Caco-2 (cell line): ENCODE results near the gene BRIP1. TPM values are rescaled to one million over a fixed set of nuclear protein-coding genes. Genes with fewer than 3 reads are reported as not detected.
"Not testable (repeated sequence)": the region's sequence is repeated elsewhere in the genome, so short reads cannot be mapped to it uniquely, and the experiment has no call there.

ENCODE experiments used
- BruUV-seq: library from RNA; stranded (reverse); fragments of 400-500 nt; replicated peaks from 2 replicates; lab custom pipeline; 2021; lab: Mats Ljungman, UMichigan
- CTCF ChIA-PET: fragments of 300-600 bp; sonication (Branson Sonifier 250); formaldehyde crosslinking; loops from one replicate; lab custom pipeline; 2022; ENCODE audit warnings: antibody characterized with exemption; lab: Charles Lee
- POLR2A ChIA-PET: fragments of 300-600 bp; sonication (Branson Sonifier 250); formaldehyde crosslinking; loops from one replicate; lab custom pipeline; 2022; ENCODE audit warnings: antibody characterized with exemption; lab: Charles Lee
- DNase-seq, 2 experiments: peaks; one replicate each; pipeline versions ENCODE4 v3.0.0 to v3.0.0-alpha.2; 2020 to 2022
- H3K27me3 ChIP-seq: replicated peaks from 2 replicates; pipeline ENCODE4 v1.6.0; 2011; ENCODE audit warnings: low read length; ENCODE audit not compliant: control insufficient read depth, insufficient read depth
- H3K36me3 ChIP-seq: 2 replicates; pipeline ENCODE4 v1.5.1; 2011; ENCODE audit warnings: low read length; ENCODE audit not compliant: control insufficient read depth, insufficient read depth
- H3K4me1 ChIP-seq: fragments of 250-450 bp; sonication (Bioruptor Pico); 2 replicates; pipeline ENCODE4 v1.5.1; 2020; ENCODE audit warnings: mild to moderate bottlenecking
- H3K4me3 ChIP-seq: 2 replicates; pipeline ENCODE4 v1.5.1; 2011; ENCODE audit warnings: low read depth, mild to moderate bottlenecking, control low read depth, low read length
- H3K9me3 ChIP-seq: fragments of 250-450 bp; sonication (Bioruptor Pico); 2 replicates; pipeline ENCODE4 v1.5.1; 2020; ENCODE audit warnings: mild to moderate bottlenecking, moderate library complexity
- H3K27ac Mint-ChIP-seq: one replicate; pipeline ENCODE4 v1.8.0; 2022; ENCODE audit warnings: mixed read lengths; ENCODE audit not compliant: unreplicated experiment
- H3K27me3 Mint-ChIP-seq: one replicate; pipeline ENCODE4 v1.8.0; 2022; ENCODE audit warnings: mixed read lengths; ENCODE audit not compliant: insufficient read depth, unreplicated experiment
- H3K36me3 Mint-ChIP-seq: one replicate; pipeline ENCODE4 v1.8.0; 2022; ENCODE audit warnings: mild to moderate bottlenecking, mixed read lengths; ENCODE audit not compliant: insufficient read depth, unreplicated experiment
- H3K4me1 Mint-ChIP-seq: one replicate; pipeline ENCODE4 v1.8.0; 2022; ENCODE audit warnings: low read depth, mixed read lengths; ENCODE audit not compliant: unreplicated experiment
- H3K4me3 Mint-ChIP-seq: one replicate; pipeline ENCODE4 v1.8.0; 2022; ENCODE audit warnings: mild to moderate bottlenecking, moderate library complexity, mixed read lengths; ENCODE audit not compliant: unreplicated experiment
- H3K9me3 Mint-ChIP-seq: one replicate; pipeline ENCODE4 v1.8.0; 2022; ENCODE audit warnings: mixed read lengths; ENCODE audit not compliant: unreplicated experiment
- intact Hi-C: fragments of 100-400 bp; cut with micrococcal nuclease; formaldehyde crosslinking; loops from one replicate; pipeline ENCODE4 v1.10.0; 2022; ENCODE audit not compliant: unreplicated experiment
- total RNA-seq: library from RNA; stranded (reverse); gene quantifications from 2 replicates; pipeline ENCODE4 v1.2.3, GENCODE V29; 2022
- TF ChIP-seq, protein P1 (sequence below), 2 experiments: fragments of 200-600 bp in 1 of 2; IDR thresholded peaks; 1 replicate in 1 of 2; 2 replicates in 1 of 2; pipeline versions ENCODE4 v1.5.1 to v1.8.0; 2011 to 2022; ENCODE audit warnings: antibody characterized with exemption in 1 of 2, control low read depth in 1 of 2, inconsistent platforms in 1 of 2, low read depth in 1 of 2, low read length in 1 of 2, mild to moderate bottlenecking in 1 of 2, moderate library complexity in 1 of 2; ENCODE audit not compliant: insufficient read depth in 1 of 2, severe bottlenecking in 1 of 2, unreplicated experiment in 1 of 2

Gene BRIP1
- total RNA-seq, 1 experiment from 2014 or later = 18.3 TPM

GRCh38 chr17:61863801-61864126 lies 436 bp upstream of the BRIP1 start:
- peaks cover 10% of the 10 kb centered on the region for H3K36me3 Mint-ChIP-seq
- Histone ChIP-seq H3K9me3 (no peaks in the 10 kb centered on the region), H3K4me1 (peaks cover 20% of the 10 kb centered on the region), H3K27me3 (no peaks in the 10 kb centered on the region), H3K36me3 (no peaks in the 10 kb centered on the region; the same call in 1 of the 2 replicates), H3K4me3 (peak overlapping the region; percentile 76)
- intact Hi-C loops = loop anchor here (1.0 to 5.0 kb wide), 2 partner anchors 64 to 246 kb away; partner anchors contain the start of gene INTS2
- POLR2A ChIA-PET = interaction anchor here (0.6 to 1.0 kb wide), 14 partner anchors 11 to 1919 kb away, joined by 3 to 12 read pairs (median 4); partner anchors contain the start of gene CCDC47
- TF ChIP-seq, protein P1, sequence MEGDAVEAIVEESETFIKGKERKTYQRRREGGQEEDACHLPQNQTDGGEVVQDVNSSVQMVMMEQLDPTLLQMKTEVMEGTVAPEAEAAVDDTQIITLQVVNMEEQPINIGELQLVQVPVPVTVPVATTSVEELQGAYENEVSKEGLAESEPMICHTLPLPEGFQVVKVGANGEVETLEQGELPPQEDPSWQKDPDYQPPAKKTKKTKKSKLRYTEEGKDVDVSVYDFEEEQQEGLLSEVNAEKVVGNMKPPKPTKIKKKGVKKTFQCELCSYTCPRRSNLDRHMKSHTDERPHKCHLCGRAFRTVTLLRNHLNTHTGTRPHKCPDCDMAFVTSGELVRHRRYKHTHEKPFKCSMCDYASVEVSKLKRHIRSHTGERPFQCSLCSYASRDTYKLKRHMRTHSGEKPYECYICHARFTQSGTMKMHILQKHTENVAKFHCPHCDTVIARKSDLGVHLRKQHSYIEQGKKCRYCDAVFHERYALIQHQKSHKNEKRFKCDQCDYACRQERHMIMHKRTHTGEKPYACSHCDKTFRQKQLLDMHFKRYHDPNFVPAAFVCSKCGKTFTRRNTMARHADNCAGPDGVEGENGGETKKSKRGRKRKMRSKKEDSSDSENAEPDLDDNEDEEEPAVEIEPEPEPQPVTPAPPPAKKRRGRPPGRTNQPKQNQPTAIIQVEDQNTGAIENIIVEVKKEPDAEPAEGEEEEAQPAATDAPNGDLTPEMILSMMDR (IDR thresholded peaks at IDR 0.05; ENCODE audit: insufficient read depth in 1 of 2, low read depth in 1 of 2, low read length in 1 of 2, severe bottlenecking in 1 of 2, unreplicated experiment in 1 of 2) = no peak
- no peaks in the 10 kb centered on the region for H3K9me3 Mint-ChIP-seq
- no peaks in the 10 kb centered on the region for H3K27me3 Mint-ChIP-seq
- DNase-seq = no peak
- BruUV-seq = TSS peak; percentile 85
- peaks cover 11% of the 10 kb centered on the region for H3K4me1 Mint-ChIP-seq
- H3K4me3 Mint-ChIP-seq = peak overlapping the region; percentile 97
- H3K27ac Mint-ChIP-seq = peak overlapping the region; percentile 97
- CTCF ChIA-PET = interaction anchor here (0.6 to 2.7 kb wide), 4 partner anchors 19 to 246 kb away, joined by 3 to 30 read pairs (median 8); no protein-coding TSS in a partner anchor

DNA sequence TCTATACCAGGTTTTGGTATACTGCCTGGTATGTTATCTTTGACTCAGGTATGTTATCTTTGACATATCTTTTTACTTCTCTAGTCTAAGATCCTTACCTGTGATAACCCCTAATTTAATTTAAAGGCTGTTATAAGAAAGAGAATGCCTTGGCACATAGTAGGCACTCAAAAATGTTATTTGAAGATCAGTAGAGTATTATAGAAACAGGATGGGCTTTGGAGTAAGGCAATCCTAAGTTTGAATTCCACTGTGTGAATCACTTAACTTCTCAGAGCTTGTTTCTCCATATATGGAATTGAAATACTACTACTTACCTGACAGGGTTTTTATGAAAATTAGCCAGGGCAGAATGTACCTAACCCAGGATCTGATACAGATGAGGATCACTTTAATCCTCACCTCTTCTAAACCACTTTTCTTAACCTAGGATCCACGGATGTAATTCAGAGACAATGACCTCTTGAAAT lies 1.2 kb downstream of the BRIP1 start:
- H3K4me1 ChIP-seq = peaks cover 20% of the 10 kb centered on the region
- TF ChIP-seq, protein P1 (IDR thresholded peaks at IDR 0.05; ENCODE audit: insufficient read depth in 1 of 2, low read depth in 1 of 2, low read length in 1 of 2, severe bottlenecking in 1 of 2, unreplicated experiment in 1 of 2) = no peak
- no peaks in the 10 kb centered on the region for H3K27me3 Mint-ChIP-seq
- no peak for DNase-seq
- no peaks in the 10 kb centered on the region for H3K27me3 ChIP-seq
- BruUV-seq = no TSS peak
- no peaks in the 10 kb centered on the region for H3K9me3 ChIP-seq
- intact Hi-C loops = loop anchor here (5.0 kb wide), 1 partner anchor 65 kb away; the partner anchor contains the start of gene INTS2
- H3K4me3 ChIP-seq = peak overlapping the region; percentile 76
- H3K4me1 Mint-ChIP-seq = peaks cover 11% of the 10 kb centered on the region
- peak overlapping the region; percentile 97 for H3K4me3 Mint-ChIP-seq
- H3K27ac Mint-ChIP-seq = peak overlapping the region; percentile 97
- CTCF ChIA-PET = interaction anchor here (1.6 to 2.7 kb wide), 2 partner anchors 204 to 247 kb away, joined by 10 to 30 read pairs; no protein-coding TSS in a partner anchor
- H3K36me3 ChIP-seq = no peaks in the 10 kb centered on the region; the same call in 1 of the 2 replicates
- no peaks in the 10 kb centered on the region for H3K9me3 Mint-ChIP-seq
- POLR2A ChIA-PET = interaction anchor here (1.0 kb wide), 1 partner anchor 13 kb away, joined by 3 read pairs; no protein-coding TSS in a partner anchor
- H3K36me3 Mint-ChIP-seq = peaks cover 15% of the 10 kb centered on the region

DNA sequence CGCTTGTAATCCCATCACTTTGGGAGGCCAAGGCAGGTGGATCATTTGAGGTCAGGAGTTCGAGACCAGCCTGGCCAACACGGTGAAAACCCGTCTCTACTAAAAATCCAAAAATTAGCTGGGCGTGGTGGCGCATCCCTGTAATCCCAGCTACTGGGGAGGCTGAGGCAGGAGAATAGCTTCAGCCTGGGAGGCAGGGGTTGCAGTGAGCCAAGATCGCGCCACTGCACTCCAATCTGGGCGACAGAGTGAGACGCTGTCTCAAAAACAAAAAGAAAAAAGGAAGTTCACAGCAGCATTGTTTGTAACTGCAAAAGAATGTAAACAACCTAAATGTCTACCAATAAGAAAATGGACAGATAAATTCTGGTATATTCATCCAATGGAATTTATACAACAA lies 2.9 kb downstream of the BRIP1 start:
- H3K4me3 Mint-ChIP-seq, H3K27me3 ChIP-seq, POLR2A ChIA-PET, H3K9me3 Mint-ChIP-seq, DNase-seq, H3K27me3 Mint-ChIP-seq, H3K4me3 ChIP-seq, H3K27ac Mint-ChIP-seq, BruUV-seq, H3K36me3 ChIP-seq, H3K9me3 ChIP-seq: not testable (repeated sequence)
- CTCF ChIA-PET = interaction anchor here (0.5 kb wide), 1 partner anchor 374 kb away, joined by 3 read pairs; no protein-coding TSS in a partner anchor
- peaks cover 20% of the 10 kb centered on the region for H3K4me1 ChIP-seq
- peaks cover 24% of the 10 kb centered on the region for H3K36me3 Mint-ChIP-seq
- H3K4me1 Mint-ChIP-seq = peaks cover 11% of the 10 kb centered on the region
- intact Hi-C loops = loop anchor here (5.0 kb wide), 1 partner anchor 67 kb away; the partner anchor contains the start of gene INTS2
